Measurements from ENCODE around the gene L3MBTL4.
"Not testable (repeated sequence)": the region's sequence is repeated elsewhere in the genome, so short reads cannot be mapped to it uniquely, and the experiment has no call there.

Gene L3MBTL4

GRCh38 chr18:6326566-6326965 lies 88.1 kb downstream of the L3MBTL4 start:
- H3K27ac ChIP-seq = no peak overlapping the region
- H3K4me3 ChIP-seq = no peak overlapping the region

- Histone ChIP-seq H3K27ac (no peak overlapping the region), H3K4me3 (no peak overlapping the region)
Measured at GRCh38 chr18:6323319-6323889, 91.3 kb downstream of the L3MBTL4 start.

- Histone ChIP-seq H3K27ac (no peak overlapping the region), H3K4me3 (no peak overlapping the region)
Measured at GRCh38 chr18:6315517-6316331, 99.0 kb downstream of the L3MBTL4 start.

GRCh38 chr18:6313415-6313814 lies 101.3 kb downstream of the L3MBTL4 start:
- no peak overlapping the region for H3K4me3 ChIP-seq
- no peak overlapping the region for H3K27ac ChIP-seq

- Histone ChIP-seq H3K4me3 (no peak overlapping the region), H3K27ac (no peak overlapping the region)
Measured at GRCh38 chr18:6311456-6312215, 103.1 kb downstream of the L3MBTL4 start.

GRCh38 chr18:6310714-6311113 lies 104.0 kb downstream of the L3MBTL4 start:
- Histone ChIP-seq H3K27ac (no peak overlapping the region), H3K4me3 (no peak overlapping the region)

- Histone ChIP-seq H3K27ac (no peak overlapping the region), H3K4me3 (no peak overlapping the region)
Measured at GRCh38 chr18:6297875-6298274, 116.8 kb downstream of the L3MBTL4 start.

GRCh38 chr18:6294148-6294784 lies 120.4 kb downstream of the L3MBTL4 start:
- Histone ChIP-seq H3K4me3 (no peak overlapping the region), H3K27ac (peak overlapping the region in 4 of 21 experiments; percentile 23 to 61 (median 32))

GRCh38 chr18:6289843-6290242 lies 124.9 kb downstream of the L3MBTL4 start:
- no peak overlapping the region for H3K27ac ChIP-seq
- no peak overlapping the region for H3K4me3 ChIP-seq

GRCh38 chr18:6286585-6286984 lies 128.1 kb downstream of the L3MBTL4 start:
- Histone ChIP-seq H3K27ac (no peak overlapping the region), H3K4me3 (no peak overlapping the region)

- no peak overlapping the region for H3K4me3 ChIP-seq
Measured at GRCh38 chr18:6284761-6285160, 129.9 kb downstream of the L3MBTL4 start.

GRCh38 chr18:6284300-6284699 lies 130.4 kb downstream of the L3MBTL4 start:
- Histone ChIP-seq H3K27ac (no peak overlapping the region), H3K4me3 (no peak overlapping the region)

More at GRCh38 chr18:6284761-6285160, 129.9 kb downstream of the L3MBTL4 start:
- H3K27ac ChIP-seq = no peak overlapping the region

GRCh38 chr18:6281874-6282273 lies 132.8 kb downstream of the L3MBTL4 start:
- H3K27ac ChIP-seq = no peak overlapping the region
- no peak overlapping the region for H3K4me3 ChIP-seq

- Histone ChIP-seq H3K27ac (no peak overlapping the region), H3K4me3 (no peak overlapping the region)
Measured at GRCh38 chr18:6280211-6280743, 134.4 kb downstream of the L3MBTL4 start.

GRCh38 chr18:6279308-6279707 lies 135.4 kb downstream of the L3MBTL4 start:
- H3K4me3 ChIP-seq = no peak overlapping the region
- H3K27ac ChIP-seq = no peak overlapping the region

- H3K27ac ChIP-seq = no peak overlapping the region
Measured at GRCh38 chr18:6273423-6273822, 141.3 kb downstream of the L3MBTL4 start.

GRCh38 chr18:6272144-6272543 lies 142.6 kb downstream of the L3MBTL4 start:
- H3K4me3 ChIP-seq, H3K27ac ChIP-seq: not testable (repeated sequence)

More at GRCh38 chr18:6273423-6273822, 141.3 kb downstream of the L3MBTL4 start:
- H3K4me3 ChIP-seq = no peak overlapping the region

GRCh38 chr18:6271585-6271984 lies 143.1 kb downstream of the L3MBTL4 start:
- Histone ChIP-seq H3K4me3 (no peak overlapping the region), H3K27ac (no peak overlapping the region)

- no peak overlapping the region for H3K27ac ChIP-seq
- no peak overlapping the region for H3K4me3 ChIP-seq
Measured at GRCh38 chr18:6270771-6271216, 143.9 kb downstream of the L3MBTL4 start.

Data from skin epidermis (tissue), 12 donors.